Epithelial cell of esophagus (primary cell): ENCODE measurements around the gene DYNLT1.

Experiments
- DNase-seq: peaks from one replicate; pipeline ENCODE4 v3.0.0; 2010; ENCODE audit warnings: low read depth
- H3K4me3 ChIP-seq: 2 replicates; pipeline ENCODE4 v1.5.1; 2011; ENCODE audit warnings: mild to moderate bottlenecking, low read length, control low read depth
- CTCF ChIP-seq: IDR thresholded peaks from 2 replicates; pipeline ENCODE4 v1.5.1; 2011; ENCODE audit warnings: low read depth, mild to moderate bottlenecking, low read length, control low read depth, inconsistent platforms; ENCODE audit not compliant: insufficient read depth; ENCODE audit errors: missing control alignments

Gene DYNLT1

DNA sequence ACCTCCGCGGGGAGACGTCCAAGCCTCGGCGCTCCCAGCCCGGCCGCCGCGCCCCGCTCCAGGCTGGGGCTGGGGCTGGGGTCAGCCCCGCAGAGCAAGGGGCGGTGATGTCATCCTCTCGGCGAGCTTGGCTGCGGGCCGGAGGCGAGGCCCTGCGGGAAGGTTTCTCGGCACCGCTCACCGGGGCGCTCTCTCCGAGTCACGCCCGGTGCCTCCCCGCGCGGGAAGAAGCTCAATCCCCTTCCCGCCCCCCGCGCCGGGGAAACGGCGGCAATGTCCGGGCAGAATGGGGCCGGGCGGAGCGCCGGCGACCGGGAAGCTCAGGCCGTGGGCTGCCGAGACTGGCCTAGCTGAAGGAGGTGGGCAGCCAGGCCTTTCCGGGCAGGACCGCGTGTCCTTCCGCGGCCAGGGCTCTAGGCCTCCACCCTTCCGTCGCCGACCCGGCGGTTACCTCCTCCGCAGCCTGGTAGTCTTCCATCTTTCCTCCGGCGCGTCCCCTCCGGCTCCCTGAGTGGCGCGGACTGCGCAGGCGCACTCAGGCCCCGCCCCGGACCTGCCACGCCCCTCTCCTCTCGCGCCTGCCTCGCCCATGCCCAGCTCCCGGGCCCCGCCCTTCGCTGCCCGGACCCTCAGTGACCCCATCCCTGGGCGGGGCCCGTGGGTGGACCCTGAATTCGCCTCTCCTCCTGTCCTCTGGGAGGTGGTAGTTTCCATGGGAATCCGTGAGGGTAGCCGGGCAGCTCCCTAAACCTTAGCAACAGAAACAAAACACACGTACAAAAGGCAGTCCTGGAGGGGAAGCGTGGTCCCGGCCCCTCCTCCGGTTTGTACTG is at the start of gene DYNLT1:
Gene DYNLT1, minus strand, starts transcription at position 513 of the 833 bp plus-strand sequence. Its CDS starts 35 bp downstream, at position 478.
- peak within 1 kb of the TSS; percentile 88 for H3K4me3 ChIP-seq
- no peak for TF ChIP-seq CTCF
- peak; percentile 87 for DNase-seq

- DNase-seq, result peak; percentile 68
- TF ChIP-seq CTCF, result no peak
- H3K4me3 ChIP-seq, result no peak overlapping the region
Measured at GRCh38 chr6:158688860-158689259, 44.3 kb upstream of the DYNLT1 start.

DNA sequence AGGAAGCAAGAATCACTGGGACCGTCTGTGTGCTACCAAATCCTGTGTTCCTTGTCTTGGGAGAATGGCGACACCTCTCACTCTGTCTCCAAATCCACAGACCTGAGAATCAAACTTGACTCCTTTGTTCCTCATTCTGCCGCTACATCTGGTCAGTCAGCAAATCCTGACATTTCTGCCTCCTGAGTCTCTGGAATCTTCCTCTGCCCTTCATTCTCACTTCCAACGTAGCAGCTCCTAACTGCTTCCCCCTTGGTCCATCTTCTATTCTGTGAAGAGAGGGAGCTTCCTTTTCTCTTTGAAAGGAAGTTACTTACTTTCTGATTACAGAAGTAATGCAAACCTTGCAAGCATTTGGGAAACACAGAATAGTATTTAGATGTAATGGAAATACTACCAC is 43.0 kb upstream of the DYNLT1 start:
- no peak for TF ChIP-seq CTCF
- H3K4me3 ChIP-seq, result no peak overlapping the region

GRCh38 chr6:158686791-158687381 is 42.3 kb upstream of the DYNLT1 start:
- no peak overlapping the region for H3K4me3 ChIP-seq
- no peak for DNase-seq
- TF ChIP-seq CTCF, result no peak

More for the DNA sequence above, 43.0 kb upstream of the DYNLT1 start:
- no peak for DNase-seq

- peak; percentile 58 for DNase-seq
- TF ChIP-seq CTCF, result no peak
- H3K4me3 ChIP-seq, result no peak overlapping the region
Measured at GRCh38 chr6:158686311-158686710, 41.8 kb upstream of the DYNLT1 start.

- DNase-seq, result no peak
- no peak overlapping the region for H3K4me3 ChIP-seq
- TF ChIP-seq CTCF, result no peak
Measured at GRCh38 chr6:158684745-158685324, 40.3 kb upstream of the DYNLT1 start.
